NK-92 (cell line): ENCODE data around the gene GLYATL2.

Experiments used
- DNase-seq: peaks from one replicate; lab custom pipeline; 2025; ENCODE audit not compliant: unreplicated experiment; lab: John Stamatoyannopoulos, UW

Gene GLYATL2

DNA sequence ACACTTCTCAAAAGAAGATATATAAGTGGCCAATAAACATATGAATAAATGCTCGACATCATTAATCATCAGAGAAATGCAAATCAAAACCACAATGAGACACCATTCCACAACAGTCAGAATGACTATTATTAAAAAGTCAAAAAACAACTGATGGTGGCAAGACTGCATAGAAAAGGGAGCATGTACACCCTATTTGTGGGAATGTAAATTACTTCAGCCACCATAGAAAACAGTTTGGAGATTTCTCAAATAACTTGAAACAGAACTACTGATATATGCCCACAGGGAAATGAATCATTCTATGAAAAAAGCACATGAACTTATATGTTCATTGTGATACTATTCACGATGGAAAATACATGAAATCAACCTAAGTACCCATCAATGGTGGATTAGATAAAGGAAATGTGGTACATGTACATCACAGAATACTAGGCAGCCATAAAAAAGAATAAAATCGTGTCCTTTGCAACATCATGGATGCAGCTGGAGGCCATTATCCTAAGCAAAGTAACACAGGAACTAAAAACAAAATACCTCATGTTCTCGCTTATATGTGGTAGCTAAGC lies 42.4 kb downstream of the GLYATL2 start:
- DNase-seq: no peak

DNA sequence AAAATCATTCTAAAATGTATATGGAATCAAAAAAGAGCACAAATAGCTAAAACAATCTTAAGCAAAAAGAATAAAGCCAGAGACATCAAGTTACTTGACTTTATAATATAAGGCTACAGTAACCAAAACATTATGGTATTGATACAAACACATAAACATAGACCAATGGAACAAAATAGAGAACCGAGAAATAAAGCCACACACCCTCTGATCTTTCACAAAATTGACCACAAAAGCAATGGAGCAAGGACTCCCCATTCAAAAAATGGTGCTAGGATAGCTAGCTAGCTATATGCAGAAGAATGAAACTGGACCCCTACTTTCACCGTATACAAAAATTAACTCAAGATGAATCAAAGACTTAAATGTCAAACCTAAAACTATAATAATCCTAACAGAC lies 43.2 kb downstream of the GLYATL2 start:
- no peak for DNase-seq

- no peak for DNase-seq
Observed at GRCh38 chr11:58796333-58796732, 48.2 kb downstream of the GLYATL2 start.

DNA sequence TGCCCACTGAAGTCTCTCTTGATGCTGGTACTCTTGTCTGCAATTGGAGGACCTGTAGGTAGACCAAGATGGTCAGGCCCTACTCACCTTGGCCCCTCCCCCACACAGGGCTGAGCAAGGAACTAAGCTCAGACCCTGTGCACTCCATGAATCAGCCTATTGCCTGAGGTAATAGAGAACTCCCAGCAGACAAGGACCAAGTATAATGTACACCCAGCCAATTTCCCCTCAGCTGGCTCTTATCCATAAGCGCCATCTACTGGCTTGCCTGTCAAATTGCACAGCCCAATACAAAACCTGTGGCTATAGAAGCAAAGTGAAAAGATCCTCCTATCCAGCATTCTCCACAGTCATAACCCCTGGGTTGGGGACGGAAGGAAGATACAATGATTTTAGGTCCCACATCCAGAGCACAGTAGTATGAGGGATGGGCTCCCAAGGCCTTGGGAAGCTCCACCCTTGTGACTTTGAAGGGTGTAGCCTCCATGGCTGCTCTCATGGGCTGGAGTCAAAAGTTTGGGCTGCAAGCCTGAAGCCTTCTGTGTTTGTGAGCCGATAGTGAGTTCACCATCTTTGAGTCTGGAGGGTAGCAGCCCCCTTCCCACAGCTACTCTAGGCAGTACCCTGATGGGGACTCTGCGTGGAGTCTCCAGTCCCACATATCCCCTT lies 56.0 kb downstream of the GLYATL2 start:
- DNase-seq: no peak

- DNase-seq: no peak
Observed at GRCh38 chr11:58787903-58788302, 56.6 kb downstream of the GLYATL2 start.

GRCh38 chr11:58786693-58787092 lies 57.8 kb downstream of the GLYATL2 start:
- DNase-seq: no peak

DNA sequence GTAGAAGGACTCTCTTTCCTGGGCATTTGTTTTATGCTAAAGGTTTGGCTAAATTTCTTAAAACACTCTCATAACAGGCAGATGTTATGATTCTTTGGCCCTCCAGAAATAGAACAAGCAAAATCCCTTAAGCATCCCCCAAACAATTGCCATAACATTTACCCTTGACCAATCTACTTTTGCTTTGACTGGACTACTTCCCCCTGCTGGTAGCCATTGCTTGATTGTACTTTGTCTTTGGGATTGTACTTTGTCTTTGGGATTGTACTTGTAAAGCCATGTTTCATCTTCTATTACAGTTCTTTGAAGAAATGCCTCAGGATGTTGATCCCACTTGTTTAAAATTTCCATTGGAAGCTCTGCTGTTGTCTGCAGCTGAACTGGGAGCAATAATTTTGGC lies 59.5 kb downstream of the GLYATL2 start:
- no peak for DNase-seq
